ENCODE measurements around the gene CEACAM16.
"Not testable (repeated sequence)": the region's sequence is repeated elsewhere in the genome, so short reads cannot be mapped to it uniquely, and the experiment has no call there.

The CEACAM16 gene

DNA sequence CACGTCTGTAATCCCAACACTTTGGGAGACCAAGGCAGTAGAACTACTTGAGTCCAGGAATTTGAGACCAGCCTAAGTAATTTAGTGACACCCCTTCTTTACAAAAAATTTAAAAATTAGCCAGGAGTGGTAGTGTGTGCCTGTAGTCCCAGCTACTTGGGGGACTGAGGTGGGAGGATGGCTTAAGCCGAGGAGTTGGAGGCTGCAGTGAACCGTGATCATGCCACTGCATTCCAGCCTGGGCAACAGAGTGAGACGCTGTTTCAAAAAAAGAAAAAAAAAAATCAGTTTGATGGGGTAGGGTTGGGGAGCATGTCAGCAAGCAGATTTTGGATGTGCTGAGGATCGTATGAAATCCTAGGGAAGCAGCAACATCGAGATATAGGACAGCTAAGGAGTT, 23.4 kb upstream of the CEACAM16 start:
- TF ChIP-seq, protein P1, sequence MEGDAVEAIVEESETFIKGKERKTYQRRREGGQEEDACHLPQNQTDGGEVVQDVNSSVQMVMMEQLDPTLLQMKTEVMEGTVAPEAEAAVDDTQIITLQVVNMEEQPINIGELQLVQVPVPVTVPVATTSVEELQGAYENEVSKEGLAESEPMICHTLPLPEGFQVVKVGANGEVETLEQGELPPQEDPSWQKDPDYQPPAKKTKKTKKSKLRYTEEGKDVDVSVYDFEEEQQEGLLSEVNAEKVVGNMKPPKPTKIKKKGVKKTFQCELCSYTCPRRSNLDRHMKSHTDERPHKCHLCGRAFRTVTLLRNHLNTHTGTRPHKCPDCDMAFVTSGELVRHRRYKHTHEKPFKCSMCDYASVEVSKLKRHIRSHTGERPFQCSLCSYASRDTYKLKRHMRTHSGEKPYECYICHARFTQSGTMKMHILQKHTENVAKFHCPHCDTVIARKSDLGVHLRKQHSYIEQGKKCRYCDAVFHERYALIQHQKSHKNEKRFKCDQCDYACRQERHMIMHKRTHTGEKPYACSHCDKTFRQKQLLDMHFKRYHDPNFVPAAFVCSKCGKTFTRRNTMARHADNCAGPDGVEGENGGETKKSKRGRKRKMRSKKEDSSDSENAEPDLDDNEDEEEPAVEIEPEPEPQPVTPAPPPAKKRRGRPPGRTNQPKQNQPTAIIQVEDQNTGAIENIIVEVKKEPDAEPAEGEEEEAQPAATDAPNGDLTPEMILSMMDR (IDR thresholded peaks at IDR 0.05; ENCODE audit: low read depth, low read length) = no peak
- no peak overlapping the region for H3K4me3 ChIP-seq (replicated peaks in 1 of 2; ENCODE audit: low read depth in 2 of 2, low read length in 2 of 2)
- no peak for DNase-seq (ENCODE audit: low read depth in 2 of 2)

DNA sequence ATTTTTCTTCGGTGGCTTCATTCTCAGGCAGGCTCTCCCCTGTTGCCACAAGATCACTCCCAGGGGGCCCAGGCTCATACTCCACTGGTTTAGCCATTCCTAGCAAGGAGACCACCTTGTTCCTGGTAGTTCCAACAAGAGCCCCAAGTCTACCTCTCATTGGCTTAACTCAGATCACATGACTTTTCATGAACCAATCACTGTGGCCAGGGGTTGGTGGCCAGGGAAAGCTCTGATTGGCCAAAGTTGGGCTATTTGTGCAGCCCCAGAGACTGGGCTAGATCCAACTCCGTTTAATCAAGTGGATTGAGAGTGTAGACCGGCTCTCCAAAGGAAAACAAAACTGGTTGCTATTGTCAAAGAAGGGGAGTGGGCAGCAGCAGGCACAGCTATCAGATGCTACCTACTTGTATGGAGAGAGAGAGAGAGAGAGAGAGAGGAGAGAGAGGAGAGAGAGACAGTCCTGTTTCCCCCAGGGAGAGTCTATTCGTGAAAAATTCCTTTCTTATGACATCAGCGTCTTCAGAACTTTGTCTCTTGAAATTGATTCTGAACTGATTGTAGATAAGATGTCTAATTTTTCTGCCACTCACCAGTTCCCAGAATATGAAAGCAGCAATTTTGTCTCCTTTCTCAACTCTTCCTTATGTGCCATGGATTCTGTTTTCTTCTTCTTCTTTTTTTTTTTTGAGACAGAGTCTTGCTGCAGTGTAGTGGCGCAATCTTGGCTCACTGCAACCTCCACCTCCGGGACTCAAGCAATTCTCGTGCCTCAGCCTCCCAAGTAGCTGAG, 21.7 kb upstream of the CEACAM16 start:
- H3K4me3 ChIP-seq (replicated peaks in 1 of 2; ENCODE audit: low read depth in 2 of 2, low read length in 2 of 2) = no peak overlapping the region
- TF ChIP-seq, protein P1 (IDR thresholded peaks at IDR 0.05; ENCODE audit: low read depth, low read length) = no peak
- DNase-seq (ENCODE audit: low read depth in 2 of 2) = peak; percentile 55 to 83

DNA sequence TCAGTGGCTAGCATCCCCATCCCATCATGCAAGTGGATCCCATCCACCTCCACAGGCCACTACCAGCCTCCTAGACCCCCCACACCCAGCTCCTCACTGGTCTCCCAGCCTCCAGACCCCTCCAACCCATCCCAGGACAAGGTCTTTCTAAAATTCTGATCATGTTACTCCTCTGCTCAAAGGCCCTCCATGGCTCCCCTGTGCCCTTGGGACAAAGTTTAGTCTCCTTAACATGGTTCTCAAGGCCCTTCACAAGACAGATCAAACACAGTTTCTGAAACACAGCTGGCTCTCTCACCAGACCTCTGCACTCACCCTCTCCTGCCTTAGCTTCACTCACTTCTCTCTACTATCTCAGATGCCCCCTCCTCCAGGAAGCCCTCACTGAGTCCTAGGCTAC, 18.4 kb upstream of the CEACAM16 start:
- no peak for DNase-seq (ENCODE audit: low read depth in 2 of 2)
- TF ChIP-seq, protein P1 (IDR thresholded peaks at IDR 0.05; ENCODE audit: low read depth, low read length) = no peak
- H3K4me3 ChIP-seq (replicated peaks in 1 of 2; ENCODE audit: low read depth in 2 of 2, low read length in 2 of 2) = no peak overlapping the region

- no peak for DNase-seq (ENCODE audit: low read depth in 2 of 2)
- H3K4me3 ChIP-seq (replicated peaks in 1 of 2; ENCODE audit: low read depth in 2 of 2, low read length in 2 of 2) = no peak overlapping the region
- TF ChIP-seq, protein P1 (IDR thresholded peaks at IDR 0.05; ENCODE audit: low read depth, low read length) = no peak
Observed at GRCh38 chr19:44681992-44682790, 16.8 kb upstream of the CEACAM16 start.

- no peak overlapping the region for H3K4me3 ChIP-seq (replicated peaks in 1 of 2; ENCODE audit: low read depth in 2 of 2, low read length in 2 of 2)
- TF ChIP-seq, protein P1 (IDR thresholded peaks at IDR 0.05; ENCODE audit: low read depth, low read length) = no peak
- no peak for DNase-seq (ENCODE audit: low read depth in 2 of 2)
Observed at GRCh38 chr19:44682807-44683206, 16.1 kb upstream of the CEACAM16 start.

GRCh38 chr19:44683434-44684210, 15.3 kb upstream of the CEACAM16 start:
- TF ChIP-seq, protein P1 (IDR thresholded peaks at IDR 0.05; ENCODE audit: low read depth, low read length) = no peak
- no peak for DNase-seq (ENCODE audit: low read depth in 2 of 2)
- no peak overlapping the region for H3K4me3 ChIP-seq (replicated peaks in 1 of 2; ENCODE audit: low read depth in 2 of 2, low read length in 2 of 2)

DNA sequence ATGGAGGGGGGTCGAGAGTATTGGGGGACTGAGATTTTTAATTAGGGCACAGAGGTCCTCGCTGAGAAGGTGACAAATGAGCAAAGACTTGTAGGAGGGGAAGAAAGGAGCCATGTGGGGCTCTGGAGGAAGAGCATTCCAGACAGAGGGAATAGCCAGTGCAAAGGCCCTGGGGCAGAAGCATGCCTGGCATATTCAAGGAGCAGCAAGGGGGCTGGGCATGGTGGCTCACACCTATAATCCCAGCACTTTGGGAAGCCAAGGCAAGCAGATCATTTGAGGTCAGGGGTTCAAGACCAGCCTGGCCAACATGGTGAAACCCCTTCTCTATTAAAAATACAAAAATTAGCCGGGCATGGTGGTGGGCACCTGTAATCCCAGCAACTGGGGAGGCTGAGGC, 14.6 kb upstream of the CEACAM16 start:
- not testable (repeated sequence) for DNase-seq (ENCODE audit: low read depth in 2 of 2); H3K4me3 ChIP-seq (replicated peaks in 1 of 2; ENCODE audit: low read depth in 2 of 2, low read length in 2 of 2)
